HepG2 (cell line): Measurements from ENCODE around the gene PPP2R2C. TPM values are rescaled to one million over a fixed set of nuclear protein-coding genes. Genes with fewer than 3 reads are reported as not detected.

ENCODE experiments used
- ARNTL ChIP-seq: sonication (generic); formaldehyde crosslinking; IDR thresholded peaks from 2 replicates; pipeline ENCODE4 v1.4.0; 2020; ENCODE audit warnings: mild to moderate bottlenecking, missing genetic modification reagents
- BHLHE40 ChIP-seq: IDR thresholded peaks from 2 replicates; pipeline ENCODE4 v1.6.1; 2011; ENCODE audit warnings: low read length, improper control_type of control experiment
- ETV6 ChIP-seq: sonication (generic); formaldehyde crosslinking; conservative IDR thresholded peaks from 2 replicates; pipeline ENCODE4 v1.4.0; 2020; ENCODE audit warnings: missing genetic modification reagents
- PRDM15 ChIP-seq: sonication (generic); formaldehyde crosslinking; IDR thresholded peaks from 2 replicates; pipeline ENCODE4 v1.4.0; 2020; ENCODE audit warnings: missing genetic modification reagents
- TMF1 ChIP-seq: sonication (generic); formaldehyde crosslinking; IDR thresholded peaks from 2 replicates; pipeline ENCODE4 v1.8.1; 2022; ENCODE audit warnings: low read depth, missing genetic modification reagents
- ZBTB39 ChIP-seq: sonication (generic); formaldehyde crosslinking; IDR thresholded peaks from 2 replicates; pipeline ENCODE4 v1.5.0; 2020; ENCODE audit warnings: missing genetic modification reagents
- ZGPAT ChIP-seq: IDR thresholded peaks from 2 replicates; pipeline ENCODE4 v1.6.1; 2016; ENCODE audit warnings: mild to moderate bottlenecking
- ZNF317 ChIP-seq: sonication (generic); formaldehyde crosslinking; IDR thresholded peaks from 2 replicates; pipeline ENCODE4 v1.5.0; 2020; ENCODE audit warnings: mild to moderate bottlenecking, missing genetic modification reagents
- ZNF761 ChIP-seq: sonication (generic); formaldehyde crosslinking; conservative IDR thresholded peaks from 2 replicates; pipeline ENCODE4 v1.4.0; 2020; ENCODE audit warnings: mild to moderate bottlenecking, missing genetic modification reagents
- ZNF788 ChIP-seq: sonication (generic); formaldehyde crosslinking; IDR thresholded peaks from 2 replicates; pipeline ENCODE4 v1.5.0; 2020; ENCODE audit warnings: mild to moderate bottlenecking, missing genetic modification reagents, borderline replicate concordance
- ZNF839 ChIP-seq: sonication (generic); formaldehyde crosslinking; IDR thresholded peaks from 2 replicates; pipeline ENCODE4 v1.4.0; 2020; ENCODE audit warnings: missing genetic modification reagents, mild to moderate bottlenecking, borderline replicate concordance
- polyA plus RNA-seq, 8 experiments: library from polyadenylated mRNA; depleted of rRNA in 3 of 8; stranded (reverse) in 7 of 8; unstranded in 1 of 8; fragments of >200 nt; fragmentation: Illumina TruSeq in 4 of 8; extraction: Trizol in 4 of 8; gene quantifications; 2 replicates each; pipeline versions ENCODE4 v1.2.1 to v1.2.3, GENCODE V29; 2011 to 2016; ENCODE audit warnings: low read depth in 4 of 8, missing spikeins in 1 of 8, mixed read lengths in 1 of 8; ENCODE audit not compliant: insufficient read depth in 1 of 8
- total RNA-seq, 5 experiments: library from RNA; depleted of rRNA; stranded (reverse); fragments of >200 nt; fragmentation: Illumina TruSeq; extraction: Trizol; gene quantifications; 2 replicates each; pipeline ENCODE4 v1.2.3, GENCODE V29; 2016; ENCODE audit warnings: low read depth in 1 of 5
- TF ChIP-seq, protein P1 (sequence below): sonication (generic); formaldehyde crosslinking; conservative IDR thresholded peaks from 2 replicates; pipeline ENCODE4 v1.8.1; 2023; ENCODE audit warnings: missing genetic modification reagents
- TF ChIP-seq, protein P2 (sequence below): sonication (generic); formaldehyde crosslinking; IDR thresholded peaks from 2 replicates; pipeline ENCODE4; 2020; ENCODE audit warnings: missing genetic modification reagents, mild to moderate bottlenecking, borderline replicate concordance

PPP2R2C gene
- total and polyA plus RNA-seq, 2 of the 13 experiments (the other 11 are each of a cell fraction or from before 2014, with no cell fraction given), result 0.60 to 8.6 TPM

- TF ChIP-seq TMF1 (CRISPR knock-in tag) (no peak), ARNTL (CRISPR knock-in tag) (no peak), ETV6 (CRISPR knock-in tag) (no peak), ZNF761 (CRISPR knock-in tag) (no peak), ZNF839 (CRISPR knock-in tag) (no peak), ZBTB39 (no peak), PRDM15 (CRISPR knock-in tag) (peak; percentile 75; the same call in 1 of the 2 replicates), BHLHE40 (peak; percentile 11; the same call in 1 of the 2 replicates), ZNF317 (peak; percentile 51; the same call in 1 of the 2 replicates), ZNF788 (CRISPR knock-in tag) (peak; percentile 38; the same call in 1 of the 2 replicates), ZGPAT (no peak)
- TF ChIP-seq, protein P1, sequence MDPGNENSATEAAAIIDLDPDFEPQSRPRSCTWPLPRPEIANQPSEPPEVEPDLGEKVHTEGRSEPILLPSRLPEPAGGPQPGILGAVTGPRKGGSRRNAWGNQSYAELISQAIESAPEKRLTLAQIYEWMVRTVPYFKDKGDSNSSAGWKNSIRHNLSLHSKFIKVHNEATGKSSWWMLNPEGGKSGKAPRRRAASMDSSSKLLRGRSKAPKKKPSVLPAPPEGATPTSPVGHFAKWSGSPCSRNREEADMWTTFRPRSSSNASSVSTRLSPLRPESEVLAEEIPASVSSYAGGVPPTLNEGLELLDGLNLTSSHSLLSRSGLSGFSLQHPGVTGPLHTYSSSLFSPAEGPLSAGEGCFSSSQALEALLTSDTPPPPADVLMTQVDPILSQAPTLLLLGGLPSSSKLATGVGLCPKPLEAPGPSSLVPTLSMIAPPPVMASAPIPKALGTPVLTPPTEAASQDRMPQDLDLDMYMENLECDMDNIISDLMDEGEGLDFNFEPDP (CRISPR knock-in tag), result no peak
- TF ChIP-seq, protein P2, sequence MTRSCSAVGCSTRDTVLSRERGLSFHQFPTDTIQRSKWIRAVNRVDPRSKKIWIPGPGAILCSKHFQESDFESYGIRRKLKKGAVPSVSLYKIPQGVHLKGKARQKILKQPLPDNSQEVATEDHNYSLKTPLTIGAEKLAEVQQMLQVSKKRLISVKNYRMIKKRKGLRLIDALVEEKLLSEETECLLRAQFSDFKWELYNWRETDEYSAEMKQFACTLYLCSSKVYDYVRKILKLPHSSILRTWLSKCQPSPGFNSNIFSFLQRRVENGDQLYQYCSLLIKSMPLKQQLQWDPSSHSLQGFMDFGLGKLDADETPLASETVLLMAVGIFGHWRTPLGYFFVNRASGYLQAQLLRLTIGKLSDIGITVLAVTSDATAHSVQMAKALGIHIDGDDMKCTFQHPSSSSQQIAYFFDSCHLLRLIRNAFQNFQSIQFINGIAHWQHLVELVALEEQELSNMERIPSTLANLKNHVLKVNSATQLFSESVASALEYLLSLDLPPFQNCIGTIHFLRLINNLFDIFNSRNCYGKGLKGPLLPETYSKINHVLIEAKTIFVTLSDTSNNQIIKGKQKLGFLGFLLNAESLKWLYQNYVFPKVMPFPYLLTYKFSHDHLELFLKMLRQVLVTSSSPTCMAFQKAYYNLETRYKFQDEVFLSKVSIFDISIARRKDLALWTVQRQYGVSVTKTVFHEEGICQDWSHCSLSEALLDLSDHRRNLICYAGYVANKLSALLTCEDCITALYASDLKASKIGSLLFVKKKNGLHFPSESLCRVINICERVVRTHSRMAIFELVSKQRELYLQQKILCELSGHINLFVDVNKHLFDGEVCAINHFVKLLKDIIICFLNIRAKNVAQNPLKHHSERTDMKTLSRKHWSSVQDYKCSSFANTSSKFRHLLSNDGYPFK (CRISPR knock-in tag), result no peak; the same call in 1 of the 2 replicates
These were observed 145.0 kb downstream of the PPP2R2C start (continued) for GRCh38 chr4:6327220-6327917.
